ENCODE results near the gene DNER.

DNA sequence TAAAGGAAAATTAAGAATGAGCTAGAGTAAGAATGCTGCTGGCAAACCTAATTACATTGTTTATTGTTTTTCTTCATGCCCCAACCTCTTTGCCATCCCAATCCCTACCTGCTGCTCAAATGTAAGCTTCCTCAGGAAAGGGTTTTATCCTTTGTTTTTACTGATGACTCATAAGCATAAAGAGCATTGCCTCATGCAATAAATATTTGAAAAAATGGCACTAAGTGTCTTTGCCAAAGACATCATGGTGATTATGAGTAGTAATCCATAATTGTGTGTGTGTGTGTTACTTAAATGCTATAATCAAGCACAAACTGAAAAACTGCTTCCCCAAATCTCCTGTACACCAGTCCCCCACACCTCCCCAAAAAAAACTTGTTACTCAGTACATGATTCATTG is 53.4 kb downstream of the DNER start:
- TF ChIP-seq, protein P1, sequence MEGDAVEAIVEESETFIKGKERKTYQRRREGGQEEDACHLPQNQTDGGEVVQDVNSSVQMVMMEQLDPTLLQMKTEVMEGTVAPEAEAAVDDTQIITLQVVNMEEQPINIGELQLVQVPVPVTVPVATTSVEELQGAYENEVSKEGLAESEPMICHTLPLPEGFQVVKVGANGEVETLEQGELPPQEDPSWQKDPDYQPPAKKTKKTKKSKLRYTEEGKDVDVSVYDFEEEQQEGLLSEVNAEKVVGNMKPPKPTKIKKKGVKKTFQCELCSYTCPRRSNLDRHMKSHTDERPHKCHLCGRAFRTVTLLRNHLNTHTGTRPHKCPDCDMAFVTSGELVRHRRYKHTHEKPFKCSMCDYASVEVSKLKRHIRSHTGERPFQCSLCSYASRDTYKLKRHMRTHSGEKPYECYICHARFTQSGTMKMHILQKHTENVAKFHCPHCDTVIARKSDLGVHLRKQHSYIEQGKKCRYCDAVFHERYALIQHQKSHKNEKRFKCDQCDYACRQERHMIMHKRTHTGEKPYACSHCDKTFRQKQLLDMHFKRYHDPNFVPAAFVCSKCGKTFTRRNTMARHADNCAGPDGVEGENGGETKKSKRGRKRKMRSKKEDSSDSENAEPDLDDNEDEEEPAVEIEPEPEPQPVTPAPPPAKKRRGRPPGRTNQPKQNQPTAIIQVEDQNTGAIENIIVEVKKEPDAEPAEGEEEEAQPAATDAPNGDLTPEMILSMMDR (IDR thresholded peaks at IDR 0.05): no peak
- no peak for TF ChIP-seq POLR2A (IDR thresholded peaks at IDR 0.05)
